Chondrocyte (in vitro differentiated cells): ENCODE data around the gene PI16. TPM values are rescaled to one million over a fixed set of nuclear protein-coding genes. Genes with fewer than 3 reads are reported as not detected.

Experiments used
- DNase-seq: peaks from one replicate; pipeline ENCODE4 v3.0.0; 2021; ENCODE audit warnings: mixed read lengths, low spot score
- H3K27ac Mint-ChIP-seq: one replicate; pipeline ENCODE4 v1.8.0; 2021; ENCODE audit warnings: mild to moderate bottlenecking, moderate library complexity, mixed read lengths; ENCODE audit not compliant: unreplicated experiment
- H3K27me3 Mint-ChIP-seq: 2 replicates; pipeline ENCODE4 v1.8.0; 2021; ENCODE audit warnings: low read depth, mixed read lengths
- H3K36me3 Mint-ChIP-seq: 2 replicates; pipeline ENCODE4 v1.8.0; 2021; ENCODE audit warnings: low read depth, mixed read lengths
- H3K4me1 Mint-ChIP-seq: 2 replicates; pipeline ENCODE4 v1.8.0; 2021; ENCODE audit warnings: low read depth, mild to moderate bottlenecking, mixed read lengths
- H3K4me3 Mint-ChIP-seq: one replicate; pipeline ENCODE4 v1.8.0; 2021; ENCODE audit warnings: mild to moderate bottlenecking, moderate library complexity, mixed read lengths; ENCODE audit not compliant: unreplicated experiment
- H3K9me3 Mint-ChIP-seq: 2 replicates; pipeline ENCODE4 v1.8.0; 2021; ENCODE audit warnings: low read depth, mixed read lengths
- total RNA-seq: library from RNA; stranded (reverse); gene quantifications from 3 replicates; pipeline ENCODE4 v1.2.1, GENCODE V29; 2021
- TF ChIP-seq, protein P1 (sequence below): fragments of 200-600 bp; sonication (generic); IDR thresholded peaks from 2 replicates; pipeline ENCODE4 v1.5.0; 2021; ENCODE audit warnings: antibody characterized with exemption, mild to moderate bottlenecking, moderate library complexity

The PI16 gene
- total RNA-seq, 1 donor from 2014 or later: not detected

DNA sequence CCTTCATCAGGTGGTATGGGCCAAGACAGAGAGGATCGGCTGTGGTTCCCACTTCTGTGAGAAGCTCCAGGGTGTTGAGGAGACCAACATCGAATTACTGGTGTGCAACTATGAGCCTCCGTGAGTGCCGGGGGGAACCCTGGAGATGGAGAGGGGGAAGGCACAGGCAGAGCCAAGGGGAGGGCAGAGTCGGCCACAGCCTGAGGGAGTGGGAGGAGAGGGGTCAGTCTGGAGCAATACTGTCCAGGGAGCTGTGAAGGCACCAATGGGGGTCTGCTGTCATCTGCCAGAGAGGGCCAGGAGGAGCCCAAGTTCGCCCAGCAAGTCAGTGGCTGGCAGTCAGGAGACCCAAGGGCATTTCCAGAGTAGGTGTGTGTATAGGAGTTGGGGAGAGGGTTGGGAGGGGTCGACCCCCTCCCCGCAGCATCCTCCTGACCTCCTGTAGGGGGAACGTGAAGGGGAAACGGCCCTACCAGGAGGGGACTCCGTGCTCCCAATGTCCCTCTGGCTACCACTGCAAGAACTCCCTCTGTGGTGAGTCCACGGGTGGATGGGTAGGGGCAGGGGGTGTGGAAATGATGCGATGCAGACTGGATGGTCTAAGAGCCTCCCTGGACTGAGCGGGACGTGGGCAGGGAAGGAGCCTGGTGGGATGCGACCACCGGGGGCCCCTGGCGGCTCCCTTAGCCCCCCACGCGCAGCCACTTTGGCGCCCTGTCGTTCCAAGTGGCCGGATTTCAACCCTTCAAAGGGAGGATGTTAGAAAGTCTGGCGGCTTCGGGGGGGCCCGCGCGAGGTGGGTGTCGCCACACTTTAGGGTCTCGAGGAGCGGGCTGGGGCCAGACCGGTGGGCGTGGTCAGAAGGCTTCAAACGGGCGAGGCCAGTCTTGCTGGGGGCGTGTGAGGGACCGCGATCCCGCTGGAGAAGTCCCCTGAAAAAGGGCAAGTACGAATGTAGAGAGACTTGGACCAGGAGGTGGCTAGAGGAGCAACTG is 7.2 kb downstream of the PI16 start:
- peak; percentile 92 for DNase-seq
- Mint-ChIP-seq H3K27me3 (no peaks in the 10 kb centered on the region), H3K27ac (no peak overlapping the region), H3K36me3 (no peaks in the 10 kb centered on the region), H3K4me1 (peaks cover 19% of the 10 kb centered on the region), H3K4me3 (no peak overlapping the region), H3K9me3 (no peaks in the 10 kb centered on the region)
- TF ChIP-seq, protein P1, sequence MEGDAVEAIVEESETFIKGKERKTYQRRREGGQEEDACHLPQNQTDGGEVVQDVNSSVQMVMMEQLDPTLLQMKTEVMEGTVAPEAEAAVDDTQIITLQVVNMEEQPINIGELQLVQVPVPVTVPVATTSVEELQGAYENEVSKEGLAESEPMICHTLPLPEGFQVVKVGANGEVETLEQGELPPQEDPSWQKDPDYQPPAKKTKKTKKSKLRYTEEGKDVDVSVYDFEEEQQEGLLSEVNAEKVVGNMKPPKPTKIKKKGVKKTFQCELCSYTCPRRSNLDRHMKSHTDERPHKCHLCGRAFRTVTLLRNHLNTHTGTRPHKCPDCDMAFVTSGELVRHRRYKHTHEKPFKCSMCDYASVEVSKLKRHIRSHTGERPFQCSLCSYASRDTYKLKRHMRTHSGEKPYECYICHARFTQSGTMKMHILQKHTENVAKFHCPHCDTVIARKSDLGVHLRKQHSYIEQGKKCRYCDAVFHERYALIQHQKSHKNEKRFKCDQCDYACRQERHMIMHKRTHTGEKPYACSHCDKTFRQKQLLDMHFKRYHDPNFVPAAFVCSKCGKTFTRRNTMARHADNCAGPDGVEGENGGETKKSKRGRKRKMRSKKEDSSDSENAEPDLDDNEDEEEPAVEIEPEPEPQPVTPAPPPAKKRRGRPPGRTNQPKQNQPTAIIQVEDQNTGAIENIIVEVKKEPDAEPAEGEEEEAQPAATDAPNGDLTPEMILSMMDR: no peak

DNA sequence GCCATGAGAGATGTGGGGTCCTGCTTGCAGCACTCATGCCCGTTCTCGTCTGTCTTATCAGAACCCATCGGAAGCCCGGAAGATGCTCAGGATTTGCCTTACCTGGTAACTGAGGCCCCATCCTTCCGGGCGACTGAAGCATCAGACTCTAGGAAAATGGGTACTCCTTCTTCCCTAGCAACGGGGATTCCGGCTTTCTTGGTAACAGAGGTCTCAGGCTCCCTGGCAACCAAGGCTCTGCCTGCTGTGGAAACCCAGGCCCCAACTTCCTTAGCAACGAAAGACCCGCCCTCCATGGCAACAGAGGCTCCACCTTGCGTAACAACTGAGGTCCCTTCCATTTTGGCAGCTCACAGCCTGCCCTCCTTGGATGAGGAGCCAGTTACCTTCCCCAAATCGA is 8.3 kb downstream of the PI16 start:
- Mint-ChIP-seq H3K27me3 (no peaks in the 10 kb centered on the region), H3K4me3 (no peak overlapping the region), H3K27ac (no peak overlapping the region), H3K9me3 (no peaks in the 10 kb centered on the region), H3K36me3 (peaks cover 4% of the 10 kb centered on the region), H3K4me1 (peaks cover 19% of the 10 kb centered on the region)
- TF ChIP-seq, protein P1: no peak
- DNase-seq: peak; percentile 44

DNA sequence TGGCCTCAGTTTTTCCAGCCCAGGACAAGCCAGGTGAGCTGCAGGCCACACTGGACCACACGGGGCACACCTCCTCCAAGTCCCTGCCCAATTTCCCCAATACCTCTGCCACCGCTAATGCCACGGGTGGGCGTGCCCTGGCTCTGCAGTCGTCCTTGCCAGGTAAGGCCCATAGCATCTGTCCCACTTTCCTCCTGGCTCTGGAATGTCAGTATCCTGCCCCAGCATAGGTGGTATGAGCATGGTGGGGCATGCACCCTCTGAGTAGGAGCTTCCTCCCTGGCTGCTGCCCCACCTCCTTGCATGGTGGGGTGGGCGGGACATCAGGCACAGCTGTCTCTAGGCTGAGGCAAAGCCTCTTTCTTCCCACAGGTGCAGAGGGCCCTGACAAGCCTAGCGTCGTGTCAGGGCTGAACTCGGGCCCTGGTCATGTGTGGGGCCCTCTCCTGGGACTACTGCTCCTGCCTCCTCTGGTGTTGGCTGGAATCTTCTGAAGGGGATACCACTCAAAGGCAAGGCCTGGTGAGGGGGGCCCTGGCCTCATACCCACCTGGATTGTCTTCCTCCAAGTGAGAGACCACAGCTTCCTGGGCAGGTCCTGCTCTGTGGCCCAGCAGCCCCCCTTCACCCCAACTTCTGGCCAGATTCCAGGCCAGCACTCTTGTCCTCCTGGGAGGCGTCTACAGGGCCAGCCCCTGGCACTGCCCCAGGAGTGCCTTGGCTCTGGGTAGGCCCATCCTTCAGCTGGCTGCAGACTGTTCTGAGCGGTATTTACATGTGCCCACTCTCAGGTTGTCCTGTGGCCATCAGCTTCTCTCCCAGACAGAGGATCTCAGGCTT is 9.1 kb downstream of the PI16 start:
- peaks cover 24% of the 10 kb centered on the region for H3K4me1 Mint-ChIP-seq
- H3K4me3 Mint-ChIP-seq: no peak overlapping the region
- TF ChIP-seq, protein P1: no peak
- H3K27ac Mint-ChIP-seq: no peak overlapping the region
- H3K27me3 Mint-ChIP-seq: no peaks in the 10 kb centered on the region
- no peaks in the 10 kb centered on the region for H3K9me3 Mint-ChIP-seq
- H3K36me3 Mint-ChIP-seq: peaks cover 12% of the 10 kb centered on the region
- peak; percentile 68 for DNase-seq

DNA sequence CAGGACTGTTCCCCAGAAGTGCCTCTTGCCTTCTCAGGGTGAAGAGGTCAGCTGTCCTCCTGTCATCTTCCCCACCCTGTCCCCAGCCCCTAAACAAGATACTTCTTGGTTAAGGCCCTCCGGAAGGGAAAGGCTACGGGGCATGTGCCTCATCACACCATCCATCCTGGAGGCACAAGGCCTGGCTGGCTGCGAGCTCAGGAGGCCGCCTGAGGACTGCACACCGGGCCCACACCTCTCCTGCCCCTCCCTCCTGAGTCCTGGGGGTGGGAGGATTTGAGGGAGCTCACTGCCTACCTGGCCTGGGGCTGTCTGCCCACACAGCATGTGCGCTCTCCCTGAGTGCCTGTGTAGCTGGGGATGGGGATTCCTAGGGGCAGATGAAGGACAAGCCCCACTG is 9.8 kb downstream of the PI16 start:
- Mint-ChIP-seq H3K9me3 (no peaks in the 10 kb centered on the region), H3K27ac (no peak overlapping the region), H3K27me3 (no peaks in the 10 kb centered on the region), H3K4me3 (no peak overlapping the region), H3K36me3 (peaks cover 15% of the 10 kb centered on the region), H3K4me1 (peaks cover 25% of the 10 kb centered on the region)
- DNase-seq: peak; percentile 53
- TF ChIP-seq, protein P1: no peak

DNA sequence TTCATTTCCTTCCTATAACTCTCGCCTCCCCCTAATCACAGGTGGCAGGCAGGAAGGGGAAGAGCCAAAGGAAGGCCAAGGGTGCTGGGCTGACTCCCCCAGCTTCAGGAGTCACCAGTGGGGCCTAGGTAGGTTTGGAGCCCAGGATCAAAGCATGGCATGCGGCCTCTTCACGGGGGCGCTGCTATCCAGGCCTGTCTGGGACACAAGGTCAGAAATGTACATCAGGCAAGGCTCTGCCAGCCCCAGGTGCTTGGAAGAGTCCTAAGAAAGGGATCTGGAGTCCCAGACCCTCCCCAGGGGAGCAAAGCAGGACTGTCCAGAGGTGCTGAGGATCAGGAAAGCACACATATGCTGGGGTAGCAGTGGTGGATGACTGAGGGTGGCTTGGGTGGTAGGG is 10.4 kb downstream of the PI16 start:
- peaks cover 21% of the 10 kb centered on the region for H3K36me3 Mint-ChIP-seq
- no peak overlapping the region for H3K27ac Mint-ChIP-seq

More for the DNA sequence above, 10.4 kb downstream of the PI16 start:
- H3K4me1 Mint-ChIP-seq: peaks cover 25% of the 10 kb centered on the region
- H3K27me3 Mint-ChIP-seq: no peaks in the 10 kb centered on the region
- DNase-seq: peak; percentile 59
- no peaks in the 10 kb centered on the region for H3K9me3 Mint-ChIP-seq
- TF ChIP-seq, protein P1: no peak
- H3K4me3 Mint-ChIP-seq: no peak overlapping the region
